ENCODE results near the gene ACR.

ACR gene

GRCh38 chr22:50702821-50703725, 34.9 kb upstream of the ACR start:
- DNase-seq, result no peak

GRCh38 chr22:50703726-50704509, 34.1 kb upstream of the ACR start:
- DNase-seq, result no peak

DNA sequence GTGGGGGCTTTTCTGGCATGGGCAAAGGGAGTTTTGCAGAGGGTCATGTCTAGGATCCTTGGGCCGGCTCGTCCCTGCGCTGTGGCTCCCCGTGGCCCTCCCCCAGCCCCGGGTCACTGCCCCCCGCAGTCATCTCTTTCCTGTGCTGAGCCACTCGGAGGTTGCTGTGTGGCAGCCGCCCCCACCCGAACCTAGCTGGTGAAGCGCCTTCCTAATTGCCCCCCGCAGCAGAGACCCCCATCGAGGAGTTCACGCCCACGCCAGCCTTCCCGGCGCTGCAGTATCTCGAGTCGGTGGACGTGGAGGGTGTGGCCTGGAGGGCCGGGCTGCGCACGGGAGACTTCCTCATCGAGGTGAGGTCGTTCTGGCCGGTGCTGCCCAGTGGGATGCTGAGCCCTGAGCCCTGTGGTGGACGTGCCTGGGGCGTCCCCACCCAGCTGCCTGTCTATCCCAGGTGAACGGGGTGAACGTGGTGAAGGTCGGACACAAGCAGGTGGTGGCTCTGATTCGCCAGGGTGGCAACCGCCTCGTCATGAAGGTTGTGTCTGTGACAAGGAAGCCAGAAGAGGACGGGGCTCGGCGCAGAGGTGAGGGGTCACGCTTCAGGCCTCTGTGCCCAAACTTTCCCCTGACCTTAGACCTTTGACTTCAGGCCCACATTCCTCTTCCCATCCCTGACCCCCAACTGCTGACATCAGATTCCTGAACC, 33.3 kb upstream of the ACR start:
- DNase-seq, result no peak

DNA sequence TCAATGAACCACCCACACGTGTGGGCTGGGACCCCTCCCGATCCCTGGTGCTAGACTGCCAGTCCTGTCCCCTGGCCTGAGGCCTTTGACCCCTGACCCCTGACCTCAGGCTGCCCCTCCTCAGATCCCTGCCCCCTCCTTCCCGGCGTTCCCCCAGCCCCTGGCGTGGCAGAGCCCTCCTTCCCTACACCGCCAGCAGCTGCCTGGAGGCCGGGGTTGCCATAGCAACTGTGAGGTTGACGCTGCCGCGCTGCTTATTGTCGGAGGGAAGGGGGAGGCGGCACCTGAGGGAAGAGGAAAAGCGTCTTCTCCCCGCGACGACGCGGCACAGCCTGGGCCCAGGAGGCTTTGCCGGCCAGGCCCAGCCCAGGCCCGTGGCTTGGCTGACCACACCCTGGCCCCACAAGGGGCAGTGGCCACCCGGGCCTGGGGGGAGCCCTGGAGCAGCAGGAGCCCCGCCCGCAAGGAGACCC, 32.7 kb upstream of the ACR start:
- no peak for DNase-seq

DNA sequence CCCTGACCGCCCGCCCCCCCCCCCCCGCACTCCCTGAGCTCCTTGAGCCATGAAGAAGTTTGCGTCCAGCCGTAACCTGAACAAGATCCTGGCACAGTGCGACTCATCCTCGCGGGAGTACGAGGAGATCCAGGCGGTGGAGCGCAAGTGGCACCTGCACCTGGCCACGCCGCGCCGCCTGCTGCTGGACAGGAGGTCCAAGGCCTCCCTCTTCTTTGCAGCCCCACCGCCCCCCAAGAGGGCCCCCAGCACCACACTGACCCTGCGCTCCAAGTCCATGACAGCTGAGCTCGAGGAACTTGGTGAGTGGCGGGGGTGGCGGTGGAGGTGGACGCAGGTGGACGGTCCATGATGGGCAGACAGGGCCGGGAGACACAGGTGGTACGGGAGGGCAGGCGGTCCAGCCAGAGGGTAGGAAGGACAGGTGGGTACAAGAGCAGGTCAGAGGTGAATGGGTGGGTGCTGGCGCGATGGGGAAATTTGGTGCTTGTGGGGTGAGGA, 32.1 kb upstream of the ACR start:
- no peak for DNase-seq

DNA sequence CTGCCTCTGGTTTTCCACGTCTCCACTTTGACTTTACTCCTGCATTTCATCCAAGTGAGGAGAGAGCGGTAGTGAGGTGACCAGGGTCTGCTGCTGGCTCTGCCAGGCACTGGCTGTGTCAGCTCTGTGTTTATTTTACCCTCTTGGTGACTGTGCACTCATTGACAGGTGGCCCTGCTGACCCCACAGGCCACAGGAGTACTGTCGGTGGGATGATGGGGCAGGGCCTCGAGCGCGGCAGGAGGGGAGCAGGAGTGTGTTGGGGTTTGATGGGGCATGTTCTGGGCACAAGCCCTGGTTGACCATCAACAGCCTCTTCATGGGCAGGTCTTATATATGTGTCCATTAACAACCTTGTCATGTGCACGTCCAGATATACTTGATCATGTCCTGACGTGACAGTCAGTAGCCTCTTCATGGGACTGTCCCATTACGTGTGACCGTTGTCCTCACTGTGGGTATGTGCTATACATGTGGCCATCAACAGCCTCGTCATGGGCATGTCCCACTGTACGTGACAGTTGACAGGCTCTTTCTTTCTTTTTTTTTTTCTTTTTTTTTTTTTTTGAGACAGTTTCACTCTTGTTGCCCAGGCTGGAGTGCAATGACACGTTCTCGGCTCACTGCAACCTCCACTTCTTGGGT, 31.4 kb upstream of the ACR start:
- no peak for DNase-seq

- DNase-seq, result no peak
These were observed 29.5 kb upstream of the ACR start for GRCh38 chr22:50708474-50708873.

GRCh38 chr22:50708996-50709395, 29.0 kb upstream of the ACR start:
- no peak for DNase-seq

GRCh38 chr22:50710221-50710620, 27.8 kb upstream of the ACR start:
- no peak for DNase-seq

DNA sequence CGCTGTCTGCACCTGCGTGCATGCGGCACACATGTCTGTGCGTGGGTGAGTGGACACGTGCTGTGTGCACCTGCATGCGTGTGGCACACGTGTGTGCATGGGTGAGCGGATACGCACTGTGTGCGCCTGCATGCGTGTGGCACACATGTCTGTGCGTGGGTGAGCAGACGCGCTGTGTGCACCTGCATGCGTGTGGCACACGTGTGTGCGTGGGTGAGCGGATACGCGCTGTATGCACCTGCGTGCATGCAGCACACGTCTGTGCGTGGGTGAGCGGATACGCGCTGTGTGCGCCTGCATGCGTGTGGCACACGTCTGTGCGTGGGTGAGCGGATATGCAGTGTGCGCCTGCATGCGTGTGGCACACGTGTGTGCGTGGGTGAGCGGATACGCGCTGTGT, 27.1 kb upstream of the ACR start:
- no peak for DNase-seq

GRCh38 chr22:50711446-50712340, 26.3 kb upstream of the ACR start:
- no peak for DNase-seq

GRCh38 chr22:50712341-50713007, 25.5 kb upstream of the ACR start:
- DNase-seq, result no peak

DNA sequence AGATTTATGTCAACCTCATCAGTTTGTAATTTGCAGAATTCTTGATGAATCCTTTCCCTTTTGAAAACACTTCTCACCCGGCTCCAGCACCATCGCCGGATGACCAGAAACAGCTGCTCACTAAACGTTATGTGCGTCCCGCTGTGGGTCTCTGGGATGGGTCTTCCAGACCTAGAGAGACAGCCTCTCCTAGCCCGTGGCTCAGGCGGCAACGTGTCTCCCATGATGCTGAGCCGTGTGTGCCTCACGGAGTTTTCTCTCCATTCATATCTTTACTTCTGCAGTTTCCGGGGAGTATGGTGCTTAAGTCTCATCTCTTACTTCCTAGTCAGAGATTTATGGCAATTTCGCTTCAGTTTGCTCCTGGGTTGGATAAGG, 25.0 kb upstream of the ACR start:
- DNase-seq, result no peak

- DNase-seq, result no peak
These were observed 24.4 kb upstream of the ACR start for GRCh38 chr22:50713571-50714056.

GRCh38 chr22:50714150-50714549, 23.9 kb upstream of the ACR start:
- no peak for DNase-seq

GRCh38 chr22:50714631-50715179, 23.3 kb upstream of the ACR start:
- no peak for DNase-seq

GRCh38 chr22:50715250-50715649, 22.8 kb upstream of the ACR start:
- DNase-seq, result no peak

DNA sequence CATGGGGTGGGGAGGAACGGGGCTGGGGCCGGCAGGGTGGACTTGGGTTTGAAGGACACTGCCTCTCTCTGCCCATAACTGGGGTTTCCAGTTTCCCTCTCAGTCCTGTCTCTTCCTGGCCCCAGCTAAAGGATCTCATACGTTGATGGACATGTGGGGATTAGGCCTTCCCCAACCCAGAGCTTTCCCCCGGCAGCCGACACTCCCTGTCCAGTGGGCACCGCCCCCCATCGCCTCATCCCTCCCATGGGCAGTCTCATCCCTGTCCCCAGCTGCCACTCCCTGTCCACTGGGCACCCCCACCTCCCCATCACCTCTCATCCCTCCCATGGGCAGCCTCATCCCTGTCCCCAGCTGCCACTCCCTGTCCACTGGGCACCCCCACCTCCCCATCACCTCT, 22.2 kb upstream of the ACR start:
- no peak for DNase-seq

DNA sequence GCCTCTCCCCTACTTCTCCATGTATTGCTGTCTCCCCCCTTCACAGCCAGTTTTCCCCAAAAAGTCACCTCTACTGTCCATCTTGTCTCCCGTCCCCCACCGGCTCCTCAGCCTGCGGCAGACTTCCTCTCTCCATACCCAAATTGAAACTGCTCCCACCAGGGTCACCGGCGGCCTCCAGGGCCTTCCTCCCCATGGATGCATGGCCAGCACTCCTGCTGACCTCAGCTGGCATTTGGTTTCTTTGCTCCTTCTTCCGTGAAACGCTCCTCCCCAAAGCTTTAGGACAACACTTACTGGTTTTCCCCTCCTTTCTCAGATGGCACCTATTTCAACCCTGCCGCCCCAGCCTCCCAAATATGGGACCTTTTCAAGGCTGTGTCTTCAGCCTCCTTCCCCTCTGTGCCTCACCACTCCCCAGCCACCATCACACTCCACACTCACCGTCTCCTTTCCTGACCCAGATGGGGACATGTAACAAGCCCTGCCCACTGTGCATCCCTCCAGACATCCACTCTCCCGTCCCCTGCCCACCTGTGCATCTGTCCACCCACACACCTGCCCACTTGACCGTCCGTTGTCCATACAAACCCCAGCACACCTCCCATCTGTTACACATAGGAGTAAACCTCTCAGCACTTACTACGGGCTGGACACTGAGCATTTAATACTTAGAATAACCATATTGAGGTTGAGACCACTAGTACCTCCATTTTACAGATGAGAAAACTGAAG, 21.5 kb upstream of the ACR start:
- no peak for DNase-seq

Measured in HCEC 1CT (cell line).